GM18861 (cell line): Measurements from ENCODE around the gene IQCM.
"Not testable (repeated sequence)": the region's sequence is repeated elsewhere in the genome, so short reads cannot be mapped to it uniquely, and the experiment has no call there.

Source experiments
- ATAC-seq: cut with Tn5 transposase; IDR thresholded peaks from one replicate; pipeline ENCODE4 v1.9.1; 2021; ENCODE audit not compliant: unreplicated experiment

IQCM gene

GRCh38 chr4:149489321-149489720 is 326.3 kb downstream of the IQCM start:
- no peak for ATAC-seq

- no peak for ATAC-seq
These were observed 328.8 kb downstream of the IQCM start for GRCh38 chr4:149486861-149487260.

- not testable (repeated sequence) for ATAC-seq
These were observed 347.0 kb downstream of the IQCM start for GRCh38 chr4:149468669-149469068.

- ATAC-seq, result no peak
These were observed 349.2 kb downstream of the IQCM start for GRCh38 chr4:149466446-149466845.

GRCh38 chr4:149465955-149466354 is 349.7 kb downstream of the IQCM start:
- no peak for ATAC-seq

GRCh38 chr4:149443537-149443936 is 372.1 kb downstream of the IQCM start:
- no peak for ATAC-seq

GRCh38 chr4:149441338-149441737 is 374.3 kb downstream of the IQCM start:
- ATAC-seq, result no peak

GRCh38 chr4:149426461-149426860 is 389.2 kb downstream of the IQCM start:
- ATAC-seq, result no peak

- no peak for ATAC-seq
These were observed 406.1 kb downstream of the IQCM start for GRCh38 chr4:149409555-149409962.

GRCh38 chr4:149409146-149409545 is 406.5 kb downstream of the IQCM start:
- no peak for ATAC-seq

GRCh38 chr4:149404143-149404542 is 411.5 kb downstream of the IQCM start:
- no peak for ATAC-seq

- no peak for ATAC-seq
These were observed 412.6 kb downstream of the IQCM start for GRCh38 chr4:149403081-149403480.

GRCh38 chr4:149398993-149399392 is 416.6 kb downstream of the IQCM start:
- ATAC-seq, result no peak

- peak; percentile 80 for ATAC-seq
These were observed 444.7 kb downstream of the IQCM start for GRCh38 chr4:149370785-149371420.

- no peak for ATAC-seq
These were observed 445.6 kb downstream of the IQCM start for GRCh38 chr4:149370002-149370401.

- no peak for ATAC-seq
These were observed 462.4 kb downstream of the IQCM start for GRCh38 chr4:149353241-149353640.

- no peak for ATAC-seq
These were observed 466.1 kb downstream of the IQCM start for GRCh38 chr4:149349541-149349940.

- no peak for ATAC-seq
These were observed 468.5 kb downstream of the IQCM start for GRCh38 chr4:149347139-149347538.

- ATAC-seq, result no peak
These were observed 470.2 kb downstream of the IQCM start for GRCh38 chr4:149345424-149345823.

- no peak for ATAC-seq
These were observed 471.2 kb downstream of the IQCM start for GRCh38 chr4:149344436-149344835.

GRCh38 chr4:149343614-149344013 is 472.0 kb downstream of the IQCM start:
- ATAC-seq, result no peak

GRCh38 chr4:149341117-149341516 is 474.5 kb downstream of the IQCM start:
- not testable (repeated sequence) for ATAC-seq

- ATAC-seq, result no peak
These were observed 487.5 kb downstream of the IQCM start for GRCh38 chr4:149328161-149328560.
